Tibial nerve (tissue), 4 donors: ENCODE measurements around the gene RBM15B.

Source experiments
- CTCF ChIP-seq, 5 experiments: fragments of 200-600 bp in 3 of 5; fragments of 450-650 bp in 2 of 5; sonication (generic) in 3 of 5; IDR thresholded peaks; one replicate each; pipeline ENCODE4 v1.5.1; 2016 to 2019; ENCODE audit warnings: antibody characterized with exemption in 5 of 5, mild to moderate bottlenecking in 3 of 5, moderate library complexity in 2 of 5
- EP300 ChIP-seq, 2 donors: sonication (generic); formaldehyde crosslinking; IDR thresholded peaks; one replicate each; pipeline ENCODE4 v1.6.1; 2017; ENCODE audit warnings: antibody characterized with exemption in 2 of 2, mild to moderate bottlenecking in 1 of 2
- POLR2A ChIP-seq, 2 donors: fragments of 450-650 bp; IDR thresholded peaks; one replicate each; pipeline ENCODE4 v1.6.1; 2017; ENCODE audit warnings: antibody characterized with exemption in 2 of 2, mild to moderate bottlenecking in 2 of 2, moderate library complexity in 2 of 2

GRCh38 chr3:51357856-51358255 lies 33.2 kb upstream of the RBM15B start:
- TF ChIP-seq POLR2A (IDR thresholded peaks at IDR 0.05) (no peak), CTCF (IDR thresholded peaks at IDR 0.05) (no peak), EP300 (IDR thresholded peaks at IDR 0.05) (no peak)
